DMS153 treated with DMSO at 0.1 percent for 48 hours (cell line): ENCODE data around the gene KCNT1.

Experiments used
- DNase-seq: peaks from one replicate; lab custom pipeline; 2025; ENCODE audit not compliant: unreplicated experiment; lab: John Stamatoyannopoulos, UW

The KCNT1 gene

DNA sequence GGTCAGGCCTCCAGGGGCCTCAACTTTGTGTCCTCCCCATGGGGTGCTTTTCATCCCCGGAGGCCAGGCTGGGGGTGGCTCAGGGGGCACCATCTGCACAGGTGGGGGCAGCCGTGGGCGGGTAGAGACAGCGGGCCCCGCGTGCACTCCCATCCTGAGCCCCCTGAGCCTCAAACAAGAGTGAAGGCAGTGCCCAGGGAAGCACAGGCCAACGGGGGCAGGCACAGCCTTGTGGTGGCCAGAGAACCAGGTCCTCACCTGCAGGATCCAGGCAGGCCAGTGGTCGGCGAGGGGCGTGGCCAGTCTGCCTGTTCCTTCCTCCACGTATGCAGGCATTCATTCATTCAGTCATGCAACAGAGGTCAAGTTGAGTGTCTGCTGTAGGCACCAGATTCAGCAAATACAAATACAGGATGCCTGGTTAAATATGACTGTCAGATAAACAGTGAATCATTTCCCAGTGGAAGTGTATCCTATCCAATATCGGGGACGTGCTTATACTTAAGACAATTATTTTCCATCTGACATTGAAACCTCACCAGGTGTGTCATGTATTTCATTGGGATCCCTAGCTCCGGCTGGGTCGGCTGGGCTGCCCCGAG is 22.3 kb downstream of the KCNT1 start:
- no peak for DNase-seq

DNA sequence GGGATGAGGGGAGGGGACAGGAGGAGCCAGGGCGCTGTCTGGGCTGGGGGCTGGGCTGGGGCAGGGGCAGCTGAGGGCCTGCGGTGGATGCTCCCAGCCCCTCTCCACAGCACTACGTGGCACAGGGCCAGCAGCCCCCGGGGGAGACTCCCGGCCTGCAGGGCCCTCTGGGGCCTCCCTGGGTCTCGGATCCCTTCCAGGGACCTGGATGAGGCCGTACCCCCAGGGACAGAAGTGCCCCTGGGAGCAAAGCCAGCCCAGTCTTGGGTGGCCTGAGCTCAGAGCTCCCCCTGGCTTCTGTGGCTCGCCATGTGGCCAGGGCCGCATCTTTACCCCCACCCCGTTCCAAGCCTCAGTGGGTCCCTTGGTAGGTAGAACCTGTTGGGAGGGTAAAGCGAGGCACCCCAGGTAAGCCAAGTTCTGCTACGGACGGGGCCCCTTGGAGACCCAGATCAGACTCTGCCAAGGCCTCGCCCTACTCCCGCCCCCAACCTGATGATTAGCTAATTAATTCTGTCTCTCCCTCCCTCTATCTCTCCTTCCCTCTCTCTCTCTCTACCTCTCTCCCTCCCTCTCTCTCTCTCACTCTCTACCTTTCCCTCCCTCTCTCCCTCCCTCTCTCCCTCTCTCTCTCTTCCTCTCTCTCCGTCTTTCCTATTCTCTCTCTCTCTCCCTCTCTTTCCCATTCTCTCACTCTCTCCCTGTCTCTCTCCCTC is 24.3 kb downstream of the KCNT1 start:
- no peak for DNase-seq

DNA sequence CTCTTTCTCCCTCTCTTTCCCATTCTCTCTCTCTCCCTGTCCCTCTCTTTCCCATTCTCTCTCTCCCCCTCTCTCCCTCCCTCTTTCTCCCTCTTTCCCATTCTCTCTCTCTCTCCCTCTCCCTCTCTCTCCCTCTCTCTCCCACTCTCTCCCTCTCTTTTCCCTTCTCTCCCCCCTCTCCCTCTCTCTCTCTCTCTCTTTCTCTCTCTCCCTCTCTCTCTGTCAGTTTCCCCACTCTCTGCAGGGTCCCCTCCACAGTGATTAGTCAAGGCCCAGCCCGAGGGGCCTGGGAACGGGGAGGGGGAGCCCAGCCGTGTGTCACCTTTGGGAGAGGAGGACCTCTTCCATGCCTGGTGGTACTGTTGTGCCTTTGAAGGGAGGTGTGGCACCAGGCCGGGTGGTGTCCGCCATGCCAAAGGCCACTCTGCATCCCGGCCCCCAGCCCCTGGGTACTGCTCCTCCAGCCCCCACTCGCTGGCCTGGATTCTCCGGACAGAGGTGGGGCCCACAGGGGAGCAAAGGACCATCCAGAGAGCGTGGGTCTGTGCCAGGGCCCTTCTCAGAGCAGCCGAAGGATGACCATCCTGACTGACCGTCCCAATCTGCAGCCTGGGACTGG is 25.4 kb downstream of the KCNT1 start:
- DNase-seq: no peak

DNA sequence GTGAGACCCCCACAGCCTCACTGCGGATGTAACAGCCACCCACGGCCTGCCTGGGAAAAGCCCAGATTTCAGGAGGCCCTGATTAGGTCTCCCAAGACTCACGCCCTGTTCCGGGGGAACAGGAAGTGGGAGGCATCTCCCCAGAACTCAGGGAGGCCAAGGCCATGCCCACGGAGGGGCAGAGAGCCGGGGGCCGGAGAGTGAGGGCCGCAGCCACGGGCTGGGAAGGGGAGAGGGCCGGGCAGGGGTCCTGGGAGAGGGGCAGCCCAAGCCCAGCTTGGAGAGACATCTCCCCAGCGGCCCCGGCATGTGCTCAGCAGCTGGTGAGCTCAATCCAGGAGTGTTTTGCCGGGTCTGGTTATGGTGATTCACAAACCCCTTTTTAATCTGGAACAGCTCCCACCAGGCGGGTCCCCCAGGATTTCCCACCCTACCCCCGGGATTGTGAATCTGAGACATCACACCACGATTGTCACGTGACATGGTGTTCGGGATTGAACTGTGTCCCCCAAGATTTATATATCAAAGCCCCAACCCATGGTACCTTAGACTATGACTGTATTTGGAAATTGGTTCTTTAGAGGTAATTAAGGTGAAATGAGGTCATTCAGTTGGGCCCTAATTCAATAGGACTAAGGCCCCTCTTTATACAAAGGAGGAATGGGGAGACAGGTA is 26.6 kb downstream of the KCNT1 start:
- no peak for DNase-seq

DNA sequence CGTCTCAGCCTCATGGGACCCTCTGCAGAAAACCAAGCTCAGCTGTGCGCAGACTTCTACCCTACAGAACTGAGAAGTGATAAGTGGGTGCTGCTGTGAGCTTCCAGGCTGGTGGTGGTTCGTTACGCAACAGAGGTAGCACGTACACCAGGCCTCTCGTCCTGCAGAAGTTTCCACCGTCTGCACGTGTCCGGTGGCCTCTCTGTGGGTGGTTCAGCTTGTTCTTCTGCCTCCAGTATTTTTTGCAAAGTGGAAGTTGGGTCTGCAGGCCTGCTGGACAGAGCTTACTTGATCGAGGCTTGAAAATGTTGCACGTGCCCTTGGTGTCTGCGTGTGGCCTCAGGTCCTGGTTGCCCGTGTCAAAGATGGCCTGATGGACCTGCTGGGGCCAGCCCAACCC is 27.5 kb downstream of the KCNT1 start:
- DNase-seq: no peak

DNA sequence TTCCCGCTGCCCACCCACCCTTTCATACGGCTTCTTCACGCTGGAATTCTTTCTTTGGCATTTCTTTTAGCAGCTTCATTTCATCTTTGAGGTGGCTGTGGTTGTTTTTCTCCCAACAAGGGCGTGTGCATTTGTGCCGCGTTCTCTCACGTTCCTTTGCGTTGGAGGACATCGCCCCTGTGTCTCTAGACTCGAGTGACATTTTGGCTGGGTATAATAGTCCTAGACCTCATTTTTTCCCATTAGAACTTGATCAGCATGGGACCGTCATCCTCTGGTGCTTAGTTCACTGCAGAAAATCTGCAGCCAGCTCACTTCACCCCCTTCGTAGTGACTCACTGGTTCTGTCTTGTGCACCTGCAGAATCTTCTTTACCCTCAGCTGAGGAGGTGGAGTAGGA is 29.5 kb downstream of the KCNT1 start:
- DNase-seq: no peak

DNA sequence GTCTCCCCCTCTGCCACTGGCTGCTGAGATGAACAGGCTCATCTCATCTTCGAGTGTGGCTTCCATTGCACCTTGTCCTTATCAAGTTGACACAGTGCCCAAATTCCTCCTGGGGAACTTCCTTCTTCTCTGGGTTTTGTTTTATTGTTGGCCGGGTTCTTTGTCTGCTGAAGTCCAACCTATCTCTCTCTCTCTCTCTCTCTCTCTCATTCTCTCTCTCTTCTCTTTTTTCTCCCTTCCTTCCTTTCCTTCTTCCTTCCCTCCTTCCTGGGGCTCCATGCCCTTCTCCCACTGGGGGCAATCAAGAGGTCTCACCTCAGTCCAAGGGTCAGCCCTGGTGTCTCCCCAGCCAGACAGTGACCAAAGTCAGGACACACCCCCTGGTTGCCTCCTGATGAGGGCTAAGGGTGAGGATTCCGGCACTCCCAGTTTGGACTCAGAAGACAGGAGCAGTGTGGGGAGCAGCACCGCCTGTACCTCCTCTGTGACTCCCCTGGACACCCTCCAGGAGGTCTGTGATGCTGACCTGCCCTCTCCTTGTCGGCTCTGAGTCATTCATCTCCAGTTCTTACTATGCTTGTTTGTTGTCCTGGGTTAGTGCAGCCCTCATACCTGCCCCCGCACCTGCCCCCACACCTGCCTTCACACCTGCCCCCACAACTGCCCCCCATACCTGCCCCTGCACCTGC is 30.7 kb downstream of the KCNT1 start:
- DNase-seq: no peak

DNA sequence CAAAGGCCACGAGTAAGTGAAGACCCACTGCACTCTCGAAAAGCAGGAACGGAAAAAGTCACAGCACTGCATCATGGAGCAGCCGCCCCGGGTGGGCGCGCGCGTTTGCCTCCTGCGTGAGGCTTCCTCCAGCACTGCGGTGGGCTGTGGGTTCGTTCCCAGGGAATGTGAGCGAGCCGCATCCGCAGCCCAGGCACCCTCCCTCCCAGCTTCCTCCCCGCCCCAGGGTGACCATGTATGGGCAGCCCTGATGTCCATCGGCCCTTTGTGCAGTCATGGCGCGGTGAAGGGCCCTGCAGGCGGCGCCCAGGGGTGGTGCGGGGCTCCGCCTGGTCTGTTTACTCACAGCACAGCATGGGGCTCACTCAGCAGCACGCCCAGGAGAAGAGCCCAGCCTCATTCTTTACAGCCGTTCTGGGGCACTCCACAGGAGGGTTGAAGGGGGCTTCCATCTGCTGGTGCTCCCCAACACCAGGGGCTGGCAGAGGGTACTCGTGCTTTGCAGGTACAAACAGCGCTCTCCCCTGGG is 32.7 kb downstream of the KCNT1 start:
- DNase-seq: no peak

DNA sequence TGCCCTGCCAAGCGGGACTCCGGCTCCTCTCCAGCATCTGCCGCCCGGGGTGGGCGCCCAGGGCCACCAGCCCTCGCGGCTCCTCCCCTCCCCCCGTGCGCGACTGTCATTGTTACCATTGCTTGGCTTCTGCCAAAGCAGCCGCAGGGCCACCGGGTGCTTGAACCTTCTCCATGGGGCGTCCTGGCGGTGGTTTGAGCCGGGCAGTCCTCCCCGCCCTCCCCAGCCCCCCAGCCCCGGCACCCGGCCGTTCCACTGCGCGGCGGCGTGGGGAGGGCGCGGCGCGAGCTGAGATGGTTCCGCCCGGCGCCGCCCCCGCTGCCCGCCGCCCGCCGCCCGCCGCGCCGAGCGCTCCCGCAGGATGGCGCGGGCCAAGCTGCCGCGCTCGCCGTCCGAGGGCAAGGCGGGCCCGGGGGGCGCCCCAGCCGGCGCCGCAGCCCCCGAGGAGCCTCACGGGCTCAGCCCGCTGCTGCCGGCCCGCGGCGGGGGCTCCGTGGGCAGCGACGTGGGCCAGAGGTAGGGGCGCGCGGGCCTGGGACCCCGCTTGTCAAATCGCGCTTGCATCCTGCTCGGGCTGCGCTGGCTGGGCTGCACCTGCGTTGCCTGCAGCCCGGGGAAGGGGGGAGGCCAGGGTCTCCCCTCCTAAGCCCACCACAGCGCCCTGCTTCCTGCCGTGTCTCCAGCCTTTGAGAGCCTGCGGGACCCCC is 34.4 kb downstream of the KCNT1 start:
- no peak for DNase-seq

DNA sequence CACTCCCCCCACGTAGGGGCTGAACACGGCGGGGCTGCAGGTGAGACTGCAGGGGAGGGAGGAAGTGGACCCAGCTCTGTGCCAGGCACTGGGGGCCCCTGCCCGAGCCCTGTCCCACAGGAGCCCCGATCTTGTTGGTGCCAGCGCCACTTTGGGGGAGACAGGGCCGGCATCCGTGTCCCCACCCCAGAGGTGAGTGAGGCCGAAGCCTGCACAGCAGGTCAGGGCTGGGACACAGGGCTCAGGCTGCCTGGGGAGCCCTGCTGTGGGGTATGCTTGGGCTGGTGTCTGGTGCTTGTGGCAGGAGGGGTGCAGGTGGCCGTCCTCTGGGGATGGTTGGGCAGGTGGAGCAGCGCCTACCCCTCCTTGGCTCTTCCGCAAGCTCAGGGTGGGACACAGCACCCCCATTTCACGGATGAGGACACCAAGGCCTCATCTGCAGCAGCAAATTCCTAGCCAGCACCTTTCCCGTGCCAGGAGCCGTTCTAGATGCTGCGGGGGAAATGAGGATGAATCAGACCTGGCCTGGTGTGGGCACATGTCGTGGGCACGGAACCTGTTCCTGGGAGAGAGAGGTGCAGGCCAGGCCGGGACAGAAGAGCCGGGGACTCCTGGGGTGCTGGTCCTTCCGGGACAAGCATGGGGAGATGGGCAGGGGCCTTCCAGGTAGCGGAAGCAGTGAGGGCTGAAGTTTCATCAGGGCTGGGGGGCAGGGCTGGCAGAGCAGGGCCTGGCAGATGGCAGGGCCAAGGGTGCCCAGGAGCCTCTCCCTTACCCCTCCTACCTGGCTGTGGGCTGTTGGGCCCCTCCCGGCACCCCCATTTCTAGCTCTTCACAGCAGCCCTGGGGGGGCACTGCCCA is 35.2 kb downstream of the KCNT1 start:
- no peak for DNase-seq

DNA sequence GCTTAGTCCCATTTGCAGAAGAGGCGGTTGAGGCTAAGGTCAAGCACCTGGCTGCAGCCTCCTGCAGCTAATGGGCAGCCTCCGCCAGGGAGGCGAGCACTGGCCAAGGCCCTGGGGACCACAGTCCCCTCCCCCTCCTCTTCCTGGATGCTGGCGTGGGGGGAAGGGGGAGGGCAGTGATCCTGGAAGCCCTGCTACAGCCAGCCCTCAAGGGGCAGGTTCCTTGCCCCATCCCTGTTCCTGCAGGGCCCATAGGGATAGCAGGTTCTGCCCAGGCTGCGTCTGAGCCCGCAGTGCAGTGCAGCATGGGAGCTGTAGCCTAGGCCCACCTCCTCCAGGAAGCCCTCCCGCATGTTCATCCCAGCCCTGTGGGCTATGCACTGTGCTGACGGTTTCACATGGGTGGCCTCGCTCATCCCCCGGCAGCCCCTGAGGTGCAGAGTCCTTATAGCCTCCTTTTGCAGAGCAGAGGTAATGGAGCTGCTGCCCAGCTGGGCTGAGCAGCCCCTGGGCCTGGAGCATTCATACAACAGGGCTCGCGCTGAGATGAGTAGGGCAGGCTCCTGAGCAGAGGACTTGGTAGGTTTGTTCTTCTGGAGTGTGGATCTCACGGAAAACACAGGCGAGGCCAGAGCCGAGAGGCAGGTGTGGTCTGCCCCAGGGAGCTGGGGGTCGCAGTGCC is 36.0 kb downstream of the KCNT1 start:
- no peak for DNase-seq

DNA sequence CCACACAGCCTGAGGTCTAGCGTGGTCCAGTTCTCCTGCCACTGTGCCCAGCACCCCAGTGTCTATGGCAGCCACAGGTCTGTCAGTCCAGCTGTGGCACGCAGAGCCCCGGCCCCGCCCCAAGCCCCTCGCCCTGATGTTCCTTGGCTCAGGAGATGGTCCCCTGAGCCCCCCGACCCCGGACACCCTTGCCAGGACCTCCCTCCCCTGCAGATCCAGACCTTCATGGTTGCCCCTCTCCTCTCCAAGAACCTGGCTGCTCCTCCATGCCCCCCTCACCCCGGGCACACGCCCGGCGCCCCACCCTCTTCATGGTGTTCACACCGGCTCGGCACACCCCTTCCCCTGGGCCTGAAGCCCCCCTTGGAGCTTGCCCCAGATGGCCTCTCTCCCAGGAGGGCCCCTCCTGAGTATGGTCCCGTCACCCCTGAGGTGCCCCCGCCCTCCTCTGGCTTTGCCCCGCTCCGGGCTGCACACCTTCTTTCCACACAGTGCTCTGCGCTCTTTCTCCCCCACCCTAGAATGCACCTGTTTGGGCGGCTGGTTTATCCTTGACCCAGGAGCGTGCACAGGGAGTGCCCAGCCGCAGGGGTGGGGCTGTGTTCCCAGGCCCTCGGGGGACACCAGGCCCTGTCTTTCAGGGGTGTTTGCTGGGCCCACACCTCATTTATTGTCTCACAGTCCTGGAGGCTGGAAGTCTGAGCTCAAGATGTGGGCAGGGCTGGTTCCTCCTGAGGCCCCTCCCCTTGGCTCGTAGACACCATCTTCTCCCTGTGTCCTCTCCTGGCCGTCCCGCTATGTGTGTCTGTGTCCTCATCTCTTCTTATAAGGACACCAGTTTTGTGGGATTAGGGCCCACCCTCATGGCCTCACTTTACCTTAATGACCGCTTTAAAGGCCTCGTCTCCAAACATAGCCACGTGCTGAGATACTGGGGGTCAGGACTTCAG is 37.6 kb downstream of the KCNT1 start:
- no peak for DNase-seq

DNA sequence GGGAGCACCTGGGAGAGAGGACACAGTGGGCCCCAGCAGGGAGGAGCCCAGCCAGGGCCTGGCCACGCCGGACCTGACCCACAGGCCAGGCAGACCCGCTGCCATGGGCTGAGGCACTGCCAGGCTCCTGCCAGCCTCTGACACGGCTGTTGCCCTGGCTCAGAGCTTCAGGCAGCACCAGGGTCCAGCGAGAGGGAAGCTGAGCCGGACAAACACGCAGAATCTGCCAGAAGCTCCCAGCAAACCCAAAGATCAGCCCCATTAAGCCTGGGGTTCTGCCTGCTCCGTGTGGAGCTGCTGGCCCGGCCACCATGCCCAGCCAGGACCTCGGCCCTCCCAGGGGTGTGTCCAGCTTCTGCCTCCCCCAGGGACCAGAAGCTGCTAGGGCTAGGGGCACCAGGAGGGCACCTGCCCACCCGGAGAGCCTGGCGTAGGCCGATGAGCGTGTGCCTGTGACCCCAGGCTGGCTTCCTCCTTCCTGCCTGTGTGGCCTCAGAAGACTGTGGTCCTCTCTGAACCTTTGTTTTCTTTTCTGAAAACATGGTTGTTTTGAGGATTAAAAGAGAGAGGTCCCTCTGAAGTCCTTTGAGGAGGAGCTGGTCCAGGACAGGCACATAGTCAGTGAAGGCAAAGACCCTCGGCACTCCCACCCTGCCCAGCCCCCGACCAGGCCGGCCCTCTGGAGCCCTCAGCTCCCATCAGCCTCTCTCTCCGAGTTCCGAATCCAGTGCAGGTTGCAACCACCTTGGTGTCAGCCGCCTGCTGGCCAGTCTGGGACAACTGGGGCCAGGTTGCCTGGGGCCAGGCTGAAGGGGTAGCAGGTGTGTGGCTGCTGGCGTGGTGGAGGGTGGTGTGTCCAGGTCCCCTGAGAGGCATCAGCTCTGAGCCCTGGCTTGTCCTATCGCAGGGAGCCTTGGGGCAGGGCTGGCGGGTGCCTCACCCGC is 39.6 kb downstream of the KCNT1 start:
- no peak for DNase-seq

DNA sequence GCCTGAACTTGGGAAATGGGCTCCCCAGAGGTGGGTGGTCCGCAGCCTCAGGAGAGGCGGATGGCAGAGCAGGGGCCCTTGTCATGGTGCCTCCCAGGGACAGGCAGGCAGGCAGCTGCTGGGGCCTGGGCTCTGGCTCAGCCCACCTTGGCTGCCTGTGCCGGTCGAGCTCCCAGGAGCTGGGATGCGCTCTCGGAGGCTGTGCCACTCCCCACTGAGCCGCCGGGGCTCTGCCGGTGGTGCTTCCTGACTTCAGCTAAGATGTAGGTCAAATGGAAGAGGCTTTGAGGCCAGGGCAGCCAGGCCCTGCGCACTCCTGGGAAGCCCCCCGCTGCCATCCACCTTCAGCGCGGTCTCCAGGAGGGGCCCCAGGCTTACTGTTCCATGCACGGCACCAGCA is 41.0 kb downstream of the KCNT1 start:
- no peak for DNase-seq

DNA sequence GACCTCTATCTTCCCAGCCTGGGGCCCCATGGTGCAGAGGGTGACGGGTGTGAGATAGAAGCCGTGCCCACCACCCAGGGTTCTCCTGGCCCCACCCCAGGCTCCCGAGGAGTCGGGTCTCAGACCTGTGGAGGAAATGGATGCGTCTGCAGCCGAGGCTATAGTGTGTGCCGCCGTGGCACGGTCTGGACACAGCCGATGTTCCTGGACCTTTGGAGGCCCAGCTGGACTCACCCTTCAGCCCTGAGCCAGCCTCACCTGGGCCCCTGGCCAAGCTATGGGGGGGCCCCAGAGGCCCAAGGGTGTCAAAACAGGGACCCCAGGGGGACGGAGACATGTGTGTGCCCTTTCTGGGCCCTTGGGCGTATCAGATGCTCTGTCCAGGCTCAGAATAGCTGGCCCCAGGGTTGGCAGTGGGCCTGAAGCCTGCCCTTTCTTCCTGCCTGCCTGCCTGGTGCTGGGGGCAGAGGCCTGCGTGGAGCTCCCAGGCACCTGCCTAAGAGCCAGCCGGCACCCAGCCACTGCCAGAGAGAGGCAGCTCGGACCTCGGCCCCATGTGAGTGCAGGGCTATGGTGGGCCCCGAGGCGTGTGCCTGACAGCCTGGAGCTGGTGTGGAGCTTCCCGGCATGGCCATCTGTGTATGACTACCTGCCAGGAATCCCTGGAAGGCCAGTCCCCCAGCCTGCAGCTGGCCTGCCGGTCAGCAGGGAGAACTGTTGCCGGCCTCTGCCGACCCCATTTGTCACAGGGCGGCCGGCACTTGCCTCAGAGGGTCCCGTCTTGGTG is 41.8 kb downstream of the KCNT1 start:
- no peak for DNase-seq
